HCT116 (cell line): ENCODE results near the gene ISX. TPM values are rescaled to one million over a fixed set of nuclear protein-coding genes. Genes with fewer than 3 reads are reported as not detected.

ENCODE experiments used
- ATAC-seq: fragments of 200-7000 bp; cut with Tn5 transposase; 2 replicates; pipeline ENCODE4 v1.9.1; 2020; ENCODE audit warnings: mild to moderate bottlenecking, moderate library complexity
- BruUV-seq: library from RNA; stranded (reverse); fragments of 400-500 nt; replicated peaks from 2 replicates; lab custom pipeline; 2021; lab: Mats Ljungman, UMichigan
- CTCF ChIA-PET: fragments of 300-600 bp; sonication (Branson Sonifier 250); formaldehyde crosslinking; loops from one replicate; lab custom pipeline; 2021; ENCODE audit warnings: antibody characterized with exemption; lab: Charles Lee
- POLR2A ChIA-PET: fragments of 300-600, 350-600 bp; sonication (Branson Sonifier 250); formaldehyde crosslinking; loops from one replicate; lab custom pipeline; 2021; ENCODE audit warnings: antibody characterized with exemption; lab: Charles Lee
- RAD21 ChIA-PET, 2 experiments: fragments of 300-600 bp; sonication (Branson Sonifier 250); formaldehyde crosslinking; loops; one replicate each; lab custom pipeline; 2023; ENCODE audit warnings: low total read pairs in 2 of 2; ENCODE audit not compliant: uncharacterized antibody in 2 of 2, unreplicated experiment in 2 of 2, low non-redundant PET in 1 of 2; lab: Charles Lee
- DNase-seq: peaks from one replicate; pipeline ENCODE4 v3.0.0-alpha.2; 2010; ENCODE audit warnings: low read depth, low spot score
- H2AFZ ChIP-seq: fragments of 200-600 bp; shearing (Covaris generic), sonication (generic); 2 replicates; pipeline ENCODE4 v1.6.1; 2017; ENCODE audit warnings: low read depth, mixed run types, mixed read lengths, antibody characterized with exemption, low read length; ENCODE audit not compliant: poor library complexity, severe bottlenecking
- H3K27ac ChIP-seq: 2 replicates; pipeline ENCODE4 v1.5.1; 2012; ENCODE audit warnings: low read depth, low read length
- H3K27me3 ChIP-seq: fragments of 200-600 bp; sonication (generic); 2 replicates; pipeline ENCODE4 v1.6.1; 2016; ENCODE audit warnings: mixed run types, low read length, mixed read lengths; ENCODE audit not compliant: insufficient read depth
- H3K36me3 ChIP-seq, 2 experiments: fragments of 200-500 bp in 1 of 2; fragments of 200-600 bp in 1 of 2; sonication (Bioruptor generic) in 1 of 2; sonication (generic) in 1 of 2; 2 replicates each; pipeline versions ENCODE4 v1.5.1 to v1.6.1; 2014 to 2016; ENCODE audit warnings: low read length in 2 of 2, inconsistent platforms in 1 of 2, mixed read lengths in 1 of 2, mixed run types in 1 of 2; ENCODE audit not compliant: insufficient read depth in 2 of 2, control insufficient read depth in 1 of 2
- H3K4me1 ChIP-seq, 2 experiments: fragments of 200-600 bp in 1 of 2; sonication (generic) in 1 of 2; 2 replicates each; pipeline versions ENCODE4 v1.5.1 to v1.6.1; 2012 to 2017; ENCODE audit warnings: low read length in 2 of 2, inconsistent platforms in 1 of 2, mild to moderate bottlenecking in 1 of 2, mixed read lengths in 1 of 2, mixed run types in 1 of 2, moderate library complexity in 1 of 2; ENCODE audit not compliant: insufficient read depth in 2 of 2, control insufficient read depth in 1 of 2
- H3K4me2 ChIP-seq: fragments of 200-600 bp; sonication (generic); 2 replicates; pipeline ENCODE4 v1.6.1; 2017; ENCODE audit warnings: mixed run types, low read length, mixed read lengths
- H3K4me3 ChIP-seq, 2 experiments: fragments of 200-600 bp in 1 of 2; sonication (generic) in 1 of 2; replicated peaks in 1 of 2; 2 replicates each; pipeline ENCODE4 v1.5.1; 2011 to 2016; ENCODE audit warnings: low read length in 2 of 2, control low read depth in 1 of 2, low read depth in 1 of 2, mild to moderate bottlenecking in 1 of 2, mixed read lengths in 1 of 2, mixed run types in 1 of 2
- H3K79me2 ChIP-seq: fragments of 200-600 bp; sonication (generic); 2 replicates; pipeline ENCODE4 v1.6.1; 2017; ENCODE audit warnings: mild to moderate bottlenecking, mixed run types, low read length, moderate library complexity, mixed read lengths; ENCODE audit not compliant: insufficient read depth
- H3K9ac ChIP-seq: fragments of 200-600 bp; sonication (generic); 2 replicates; pipeline ENCODE4 v1.6.1; 2016; ENCODE audit warnings: low read length, mixed read lengths
- H3K9me2 ChIP-seq: fragments of 200-600 bp; sonication (generic), shearing (Covaris generic); 2 replicates; pipeline ENCODE4 v1.6.1; 2017; ENCODE audit warnings: mixed run types, mild to moderate bottlenecking, moderate library complexity; ENCODE audit not compliant: insufficient read depth
- H3K9me3 ChIP-seq, 2 experiments: fragments of 200-500 bp in 1 of 2; fragments of 200-600 bp in 1 of 2; sonication (Bioruptor generic) in 1 of 2; sonication (generic) in 1 of 2; 2 replicates each; pipeline ENCODE4 v1.6.1; 2014 to 2017; ENCODE audit warnings: low read length in 2 of 2, mixed read lengths in 2 of 2, inconsistent platforms in 1 of 2, low read depth in 1 of 2, mild to moderate bottlenecking in 1 of 2, mixed run types in 1 of 2, moderate library complexity in 1 of 2; ENCODE audit not compliant: control insufficient read depth in 1 of 2, insufficient read depth in 1 of 2
- H4K20me1 ChIP-seq: fragments of 200-600 bp; sonication (generic), shearing (Covaris generic); 2 replicates; pipeline ENCODE4 v1.6.1; 2017; ENCODE audit warnings: mixed run types, mild to moderate bottlenecking, moderate library complexity; ENCODE audit not compliant: insufficient read depth
- CEBPB ChIP-seq: IDR thresholded peaks from 2 replicates; pipeline ENCODE4 v1.6.1; 2012; ENCODE audit warnings: low read depth
- EGR1 ChIP-seq: IDR thresholded peaks from 2 replicates; pipeline ENCODE4 v1.6.1; 2012; ENCODE audit warnings: low read depth
- EZH2 ChIP-seq: fragments of 200-600 bp; sonication (generic); IDR thresholded peaks from 2 replicates; pipeline ENCODE4 v1.6.1; 2017; ENCODE audit warnings: antibody characterized with exemption, mixed run types
- EZH2phosphoT487 ChIP-seq: fragments of 200-600 bp; IDR thresholded peaks from 2 replicates; pipeline ENCODE4 v1.6.1; 2018; ENCODE audit warnings: antibody characterized with exemption, borderline replicate concordance
- FOSL1 ChIP-seq: IDR thresholded peaks from 2 replicates; pipeline ENCODE4 v1.6.1; 2012; ENCODE audit warnings: low read depth
- JUND ChIP-seq: IDR thresholded peaks from 2 replicates; pipeline ENCODE4 v1.6.1; 2012
- RAD21 ChIP-seq: IDR thresholded peaks from 2 replicates; pipeline ENCODE4 v1.6.1; 2012; ENCODE audit warnings: low read depth, mild to moderate bottlenecking
- TCF7L2 ChIP-seq: IDR thresholded peaks from 2 replicates; pipeline ENCODE4 v1.7.0; 2011; ENCODE audit warnings: borderline replicate concordance, inconsistent platforms; ENCODE audit not compliant: insufficient read depth, insufficient read length; ENCODE audit errors: extremely low read depth
- ZNF274 ChIP-seq: fragments of 200-500 bp; sonication (Bioruptor generic); IDR thresholded peaks from 2 replicates; pipeline ENCODE4 v1.6.1; 2014; ENCODE audit warnings: mild to moderate bottlenecking, low read depth, low read length, inconsistent platforms
- intact Hi-C: fragments of 100-400 bp; cut with micrococcal nuclease; formaldehyde crosslinking; loops from 2 replicates; pipeline ENCODE4 v1.10.0; 2022
- total RNA-seq: library from RNA; stranded (reverse); gene quantifications from one replicate; pipeline ENCODE4 v1.2.1, GENCODE V29; 2021; ENCODE audit not compliant: unreplicated experiment
- TF ChIP-seq, protein P1 (sequence below), 3 experiments: fragments of 200-600 bp in 1 of 3; sonication (generic) in 1 of 3; IDR thresholded peaks in 2 of 3; conservative IDR thresholded peaks in 1 of 3; 2 replicates each; pipeline ENCODE4 v1.5.1; 2012 to 2017; ENCODE audit warnings: low read depth in 2 of 3, low read length in 2 of 3, antibody characterized with exemption in 1 of 3, borderline replicate concordance in 1 of 3, control low read depth in 1 of 3, mild to moderate bottlenecking in 1 of 3, mixed read lengths in 1 of 3, mixed run types in 1 of 3, moderate library complexity in 1 of 3; ENCODE audit not compliant: insufficient read depth in 1 of 3

Gene ISX
- total RNA-seq, 1 experiment from 2014 or later = not detected

DNA sequence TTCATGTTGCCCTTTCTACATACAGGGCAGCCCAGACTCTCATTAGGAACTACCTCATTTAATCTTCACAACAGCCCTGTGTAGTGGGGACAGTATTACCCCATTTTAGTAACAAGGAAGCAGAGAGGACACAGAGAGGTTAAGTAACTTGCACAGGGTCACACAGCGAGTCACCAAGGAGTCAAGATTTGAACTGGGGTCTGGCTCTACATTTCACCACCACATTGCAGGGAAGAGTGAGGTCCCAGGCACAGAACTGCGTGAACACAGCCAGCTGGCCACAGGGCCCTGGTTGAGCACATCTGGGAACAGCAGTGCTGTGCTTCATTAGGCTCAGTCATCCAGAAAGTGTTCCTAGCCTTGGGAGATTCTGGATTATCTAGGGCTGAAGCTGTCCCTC, 45.4 kb upstream of the ISX start:
- Histone ChIP-seq H3K9ac (no peak overlapping the region), H3K36me3 (no peaks in the 10 kb centered on the region), H3K27ac (no peak overlapping the region), H3K27me3 (0 out of 2 replicates have a peak, but pooled peaks cover 3% of the 10 kb centered on the region), H3K79me2 (no peaks in the 10 kb centered on the region), H3K9me2 (no peaks in the 10 kb centered on the region), H3K4me2 (no peak overlapping the region), H4K20me1 (no peaks in the 10 kb centered on the region), H3K4me1 (no peaks in the 10 kb centered on the region), H2AFZ (no peak overlapping the region), H3K9me3 (no peaks in the 10 kb centered on the region), H3K4me3 (no peak overlapping the region)
- TF ChIP-seq JUND (no peak), EZH2 (no peak), CEBPB (no peak), EZH2phosphoT487 (no peak), FOSL1 (no peak), TCF7L2 (no peak), EGR1 (no peak), RAD21 (no peak), ZNF274 (no peak)
- TF ChIP-seq, protein P1, sequence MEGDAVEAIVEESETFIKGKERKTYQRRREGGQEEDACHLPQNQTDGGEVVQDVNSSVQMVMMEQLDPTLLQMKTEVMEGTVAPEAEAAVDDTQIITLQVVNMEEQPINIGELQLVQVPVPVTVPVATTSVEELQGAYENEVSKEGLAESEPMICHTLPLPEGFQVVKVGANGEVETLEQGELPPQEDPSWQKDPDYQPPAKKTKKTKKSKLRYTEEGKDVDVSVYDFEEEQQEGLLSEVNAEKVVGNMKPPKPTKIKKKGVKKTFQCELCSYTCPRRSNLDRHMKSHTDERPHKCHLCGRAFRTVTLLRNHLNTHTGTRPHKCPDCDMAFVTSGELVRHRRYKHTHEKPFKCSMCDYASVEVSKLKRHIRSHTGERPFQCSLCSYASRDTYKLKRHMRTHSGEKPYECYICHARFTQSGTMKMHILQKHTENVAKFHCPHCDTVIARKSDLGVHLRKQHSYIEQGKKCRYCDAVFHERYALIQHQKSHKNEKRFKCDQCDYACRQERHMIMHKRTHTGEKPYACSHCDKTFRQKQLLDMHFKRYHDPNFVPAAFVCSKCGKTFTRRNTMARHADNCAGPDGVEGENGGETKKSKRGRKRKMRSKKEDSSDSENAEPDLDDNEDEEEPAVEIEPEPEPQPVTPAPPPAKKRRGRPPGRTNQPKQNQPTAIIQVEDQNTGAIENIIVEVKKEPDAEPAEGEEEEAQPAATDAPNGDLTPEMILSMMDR (IDR thresholded peaks at IDR 0.05 in 2 of 3, conservative IDR thresholded peaks at IDR 0.05 in 1 of 3; ENCODE audit: borderline replicate concordance in 1 of 3, insufficient read depth in 1 of 3, low read depth in 2 of 3, low read length in 2 of 3) = no peak
- DNase-seq (no peak), ATAC-seq (no peak)
- no TSS peak for BruUV-seq
- intact Hi-C loops = loop anchor here (5.0 to 10.0 kb wide), 4 partner anchors 606 to 1718 kb away; partner anchors contain the start of gene LARGE1
- ChIA-PET POLR2A (no interaction called here), CTCF (no interaction called here), RAD21 (no interaction called here)
